NCI-H2107 (cell line): Measurements from ENCODE around the gene IL1RAP.

Experiments used
- DNase-seq: peaks from one replicate; lab custom pipeline; 2025; lab: John Stamatoyannopoulos, UW

Gene IL1RAP

DNA sequence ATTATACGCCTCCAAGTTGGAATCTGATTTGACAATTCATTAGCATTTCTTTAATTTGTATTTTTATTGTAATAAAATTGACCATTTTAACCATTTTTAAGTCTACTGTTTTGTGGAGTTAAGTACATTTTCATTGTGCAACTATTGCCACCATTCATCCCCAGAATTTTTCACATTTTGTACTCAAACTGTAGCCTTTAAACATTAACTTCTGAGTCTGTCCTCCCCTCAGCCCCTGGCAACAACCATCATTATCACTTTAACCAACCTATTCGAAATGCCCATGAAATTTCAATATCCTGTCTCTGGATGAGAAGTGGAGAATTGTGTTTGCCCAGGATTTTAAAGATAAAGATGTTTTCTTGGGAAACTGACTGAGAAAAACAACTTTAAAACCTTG lies 27.7 kb downstream of the IL1RAP start:
- DNase-seq, result no peak

DNA sequence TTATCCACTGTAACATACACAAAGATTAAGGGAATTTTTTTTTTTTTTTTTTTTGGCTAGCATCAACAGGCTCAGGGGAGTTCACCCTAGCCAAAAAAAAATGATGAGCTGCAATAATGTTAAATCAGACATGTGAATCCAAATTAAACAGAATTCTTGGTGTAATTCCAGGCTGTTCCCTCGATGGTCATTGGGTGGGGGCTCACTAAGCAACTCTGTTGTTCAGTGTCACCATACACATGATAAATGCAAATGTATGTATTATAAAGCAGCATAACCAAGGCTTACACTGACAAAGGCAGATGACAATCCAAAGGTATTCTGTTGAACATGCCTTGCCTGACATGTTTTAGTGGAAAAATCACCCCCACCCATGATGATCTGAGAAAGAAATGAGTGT lies 29.0 kb downstream of the IL1RAP start:
- DNase-seq, result no peak

DNA sequence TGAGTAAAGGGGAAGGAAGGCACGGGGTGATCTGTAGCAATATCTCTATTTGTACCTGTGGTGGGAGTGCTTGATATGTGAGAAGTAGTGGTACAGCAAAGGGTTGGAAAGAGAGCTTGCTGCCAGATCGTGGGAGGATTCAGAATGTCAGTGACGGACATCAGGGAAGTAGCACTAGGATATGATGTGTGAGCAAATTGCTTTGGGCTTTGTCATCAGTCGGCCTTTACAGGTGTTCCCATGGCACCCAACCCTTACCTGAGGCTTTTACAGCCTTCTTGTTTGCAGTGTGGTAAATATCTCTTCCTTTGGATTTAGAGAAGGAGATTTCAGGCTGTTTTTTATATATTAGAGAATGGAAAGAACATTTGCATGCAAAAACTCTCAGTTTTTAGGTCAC lies 29.8 kb downstream of the IL1RAP start:
- DNase-seq, result no peak

- DNase-seq, result no peak
Observed at GRCh38 chr3:190545191-190545590, 31.3 kb downstream of the IL1RAP start.

- DNase-seq, result no peak
Observed at GRCh38 chr3:190546881-190547510, 33.1 kb downstream of the IL1RAP start.

- DNase-seq, result no peak
Observed at GRCh38 chr3:190548031-190548656, 34.3 kb downstream of the IL1RAP start.

DNA sequence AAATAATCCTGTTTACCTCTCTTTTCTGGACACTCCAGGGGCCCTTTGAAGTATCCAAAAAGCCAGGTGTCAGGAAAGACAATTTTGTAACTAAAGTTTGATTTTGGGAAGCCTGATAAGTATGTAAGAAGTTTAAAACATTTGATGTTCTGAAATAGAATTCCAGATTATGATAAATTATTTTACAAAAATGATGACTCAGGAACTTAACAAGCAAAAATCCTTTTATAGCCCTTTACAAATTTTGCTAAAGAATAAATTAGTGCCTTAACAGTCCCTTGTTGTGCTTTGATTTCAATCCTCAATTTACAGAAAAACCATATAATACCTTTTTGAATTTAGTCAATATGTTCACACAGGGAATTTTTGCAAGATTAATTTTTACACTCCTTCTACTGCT lies 38.1 kb downstream of the IL1RAP start:
- DNase-seq, result no peak

DNA sequence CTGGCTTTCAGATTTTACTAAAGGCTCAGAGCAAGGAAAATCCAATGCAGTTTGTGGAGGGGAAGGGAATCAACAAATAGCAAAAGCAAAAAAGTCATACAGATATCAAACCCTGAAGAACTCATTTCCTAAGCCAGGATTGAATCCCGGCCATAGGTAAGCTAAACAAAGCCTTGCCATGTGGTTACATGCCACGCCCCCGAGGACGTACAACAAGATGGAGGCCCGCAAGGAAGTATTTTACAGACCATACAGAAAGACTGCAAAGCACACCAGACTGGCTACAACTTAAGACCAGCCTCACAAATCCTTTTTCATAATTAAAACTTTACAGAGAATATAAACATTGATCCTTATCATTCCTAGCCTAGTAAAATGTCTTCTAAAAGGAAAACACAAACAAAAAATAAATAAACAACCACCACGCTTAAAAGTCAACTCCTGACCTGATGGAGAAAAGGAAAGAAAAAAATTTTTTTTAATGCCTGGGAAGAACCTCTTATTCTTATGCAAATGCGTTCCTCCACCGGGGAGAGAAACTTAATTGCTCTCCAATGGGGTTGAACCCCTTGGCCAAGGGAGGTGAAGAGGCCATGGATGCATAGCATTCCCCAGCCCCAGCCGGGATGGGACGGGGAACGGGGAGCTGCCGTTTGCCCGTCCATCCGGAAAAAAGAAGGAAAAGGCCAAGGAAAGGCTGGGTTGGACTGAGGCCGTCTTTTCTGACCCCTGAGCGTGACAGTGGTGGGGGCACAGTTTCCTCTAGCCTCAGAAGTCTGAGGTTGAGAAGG lies 39.3 kb downstream of the IL1RAP start:
- DNase-seq, result no peak

- DNase-seq, result no peak
Observed at GRCh38 chr3:190554197-190554596, 40.3 kb downstream of the IL1RAP start.

DNA sequence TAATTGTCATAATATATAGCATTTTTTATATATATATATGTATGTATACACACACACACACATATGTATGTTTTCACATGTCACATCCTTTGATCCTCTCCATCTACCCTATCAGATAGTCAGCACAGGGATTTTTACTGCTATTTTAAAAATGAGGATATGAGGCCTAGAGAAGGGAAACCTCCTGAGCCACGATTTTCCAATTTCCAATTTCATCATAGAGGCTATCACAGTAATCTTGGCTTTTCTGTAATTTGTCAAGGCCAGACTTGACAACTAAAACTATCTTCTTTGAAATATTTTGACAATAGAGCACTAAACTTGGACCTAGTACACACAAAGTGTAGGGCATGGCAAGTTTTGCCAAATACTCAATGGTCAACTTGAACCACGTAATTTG lies 42.5 kb downstream of the IL1RAP start:
- no peak for DNase-seq

GRCh38 chr3:190557296-190557695 lies 43.4 kb downstream of the IL1RAP start:
- DNase-seq, result no peak

GRCh38 chr3:190558316-190558715 lies 44.4 kb downstream of the IL1RAP start:
- no peak for DNase-seq

DNA sequence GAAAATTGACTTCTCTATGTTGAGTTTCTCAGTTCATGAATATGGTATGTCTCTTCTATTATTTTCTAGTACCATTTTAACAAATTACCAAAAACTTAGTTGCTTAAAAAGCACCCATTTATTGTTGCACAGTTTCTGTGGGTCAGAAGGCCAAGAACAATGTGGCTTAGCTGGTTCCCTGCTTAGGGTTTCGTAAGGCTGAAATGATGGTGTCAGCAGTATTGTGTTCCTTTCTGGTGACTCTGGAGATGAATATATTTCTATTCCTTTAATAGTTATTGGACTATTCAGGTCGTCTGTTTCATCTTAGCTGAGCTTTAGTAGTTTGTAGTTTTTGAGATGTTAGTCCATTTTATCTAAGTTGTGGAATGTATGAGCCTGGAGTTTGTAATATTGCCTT lies 44.9 kb downstream of the IL1RAP start:
- no peak for DNase-seq

DNA sequence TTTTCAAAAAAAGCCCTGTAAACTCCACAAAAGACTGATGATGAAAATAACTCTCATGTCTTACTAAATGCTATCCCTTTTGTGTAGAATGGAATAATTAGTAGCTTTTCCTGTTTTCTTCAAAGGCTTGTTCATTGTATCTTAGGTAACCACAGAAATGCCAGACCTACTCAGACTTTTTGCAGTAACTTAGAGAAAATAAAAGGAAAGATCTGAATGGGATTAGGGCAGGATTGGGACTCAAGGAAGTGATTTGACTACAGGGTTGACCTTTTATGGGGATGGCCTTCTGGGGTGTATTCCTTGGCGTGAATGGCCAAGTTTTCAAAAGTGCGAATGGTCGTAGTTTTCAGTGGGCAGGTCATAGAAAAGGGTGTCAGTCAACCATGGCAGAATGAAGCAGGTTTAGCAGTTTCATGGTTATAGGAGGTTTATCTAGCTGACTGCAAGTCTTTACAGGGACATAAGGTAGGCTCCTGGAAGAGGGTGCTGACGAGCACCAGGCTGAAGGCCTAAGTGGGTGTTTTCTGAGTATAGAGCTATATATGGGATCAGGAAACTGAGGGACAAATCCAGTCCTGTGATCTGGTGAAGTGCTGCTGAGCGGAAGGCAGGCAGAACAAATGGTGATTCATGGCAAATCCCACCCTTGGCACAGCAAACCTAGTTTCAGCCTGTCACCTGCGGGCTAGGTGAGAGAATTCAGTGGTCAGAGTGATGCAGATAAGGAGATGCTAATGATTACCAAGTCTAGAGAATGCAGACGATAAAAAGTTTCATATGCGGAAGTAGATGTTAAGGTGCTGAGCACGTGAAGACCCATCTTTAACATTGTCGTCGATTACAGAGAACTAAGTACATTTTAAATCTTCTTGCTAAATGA lies 46.4 kb downstream of the IL1RAP start:
- DNase-seq, result no peak

GRCh38 chr3:190562866-190563510 lies 49.1 kb downstream of the IL1RAP start:
- DNase-seq, result no peak

- no peak for DNase-seq
Observed at GRCh38 chr3:190564175-190564574, 50.3 kb downstream of the IL1RAP start.

GRCh38 chr3:190566043-190566933 lies 52.4 kb downstream of the IL1RAP start:
- DNase-seq, result no peak

GRCh38 chr3:190568036-190568435 lies 54.2 kb downstream of the IL1RAP start:
- DNase-seq, result no peak

- DNase-seq, result no peak
Observed at GRCh38 chr3:190574473-190574872, 60.6 kb downstream of the IL1RAP start.

GRCh38 chr3:190575437-190576185 lies 61.7 kb downstream of the IL1RAP start:
- no peak for DNase-seq
